GM12878 (cell line): ENCODE data around the gene SRCIN1. TPM values are rescaled to one million over a fixed set of nuclear protein-coding genes. Genes with fewer than 3 reads are reported as not detected.

ENCODE experiments used
- ATAC-seq: fragments of 200-7000 bp; cut with Tn5 transposase; 3 replicates; pipeline ENCODE4 v1.9.1; 2020; ENCODE audit warnings: mild to moderate bottlenecking, moderate library complexity
- BruUV-seq: library from RNA; stranded (reverse); fragments of 400-500 nt; replicated peaks from 2 replicates; lab custom pipeline; 2021; lab: Mats Ljungman, UMichigan
- CTCF ChIA-PET: fragments of 300-600 bp; sonication (Branson Sonifier 250); formaldehyde crosslinking; extraction: SDS; loops from one replicate; lab custom pipeline; 2021; ENCODE audit warnings: inconsistent platforms; lab: Yijun Ruan, JAX
- POLR2A ChIA-PET: fragments of 350-600 bp; formaldehyde crosslinking; extraction: SDS; loops from one replicate; lab custom pipeline; 2021; ENCODE audit warnings: inconsistent platforms; lab: Charles Lee
- RAD21 ChIA-PET: fragments of 300-600 bp; sonication (Branson Sonifier 250); formaldehyde crosslinking; loops from one replicate; lab custom pipeline; 2023; ENCODE audit warnings: antibody characterized with exemption; ENCODE audit not compliant: unreplicated experiment; lab: Charles Lee
- SMC1A ChIA-PET: fragments of 300-600 bp; sonication (Branson Sonifier 250); formaldehyde crosslinking; loops from one replicate; lab custom pipeline; 2023; ENCODE audit not compliant: unreplicated experiment, uncharacterized antibody; lab: Charles Lee
- DNase-seq: peaks from one replicate; pipeline ENCODE4 v3.0.0-alpha.2; 2011; ENCODE audit warnings: low read depth, low spot score
- FAIRE-seq: peaks from 3 replicates; lab custom pipeline; 2011; peaks lifted over from hg19 to GRCh38; lab: Jason Lieb, UNC
- H2AFZ ChIP-seq: 2 replicates; pipeline ENCODE4 v1.6.0; 2011; ENCODE audit warnings: low read depth, low read length, control low read depth; ENCODE audit not compliant: control insufficient read depth
- H3K27ac ChIP-seq: 2 replicates; pipeline ENCODE4 v1.5.1; 2011; ENCODE audit warnings: control low read depth; ENCODE audit not compliant: control insufficient read depth, insufficient read depth
- H3K27me3 ChIP-seq, 2 experiments: replicated peaks in 1 of 2; 2 replicates each; pipeline versions ENCODE4 v1.6.0 to v1.6.1; 2011; ENCODE audit warnings: low read length in 1 of 2; ENCODE audit not compliant: control insufficient read depth in 2 of 2, insufficient read depth in 2 of 2
- H3K36me3 ChIP-seq, 2 experiments: 2 replicates each; pipeline ENCODE4 v1.5.1; 2011; ENCODE audit warnings: low read length in 1 of 2; ENCODE audit not compliant: control insufficient read depth in 2 of 2, insufficient read depth in 2 of 2
- H3K4me1 ChIP-seq: 2 replicates; pipeline ENCODE4 v1.6.1; 2011; ENCODE audit warnings: mild to moderate bottlenecking, low read length, moderate library complexity, mixed read lengths; ENCODE audit not compliant: control insufficient read depth, insufficient read depth
- H3K4me2 ChIP-seq: 2 replicates; pipeline ENCODE4 v1.6.0; 2011; ENCODE audit warnings: control low read depth; ENCODE audit not compliant: control insufficient read depth, insufficient read depth
- H3K4me3 ChIP-seq: fragments of 200-600 bp; sonication (generic); 2 replicates; pipeline ENCODE4 v1.5.1; 2016
- H3K79me2 ChIP-seq: 2 replicates; pipeline ENCODE4 v1.6.0; 2011; ENCODE audit warnings: low read length; ENCODE audit not compliant: control insufficient read depth, insufficient read depth
- H3K9ac ChIP-seq: 2 replicates; pipeline ENCODE4 v1.8.0; 2011; ENCODE audit warnings: low read length, control low read depth, mixed read lengths; ENCODE audit not compliant: control insufficient read depth, insufficient read depth
- H3K9me3 ChIP-seq: replicated peaks from 3 replicates; pipeline ENCODE4 v1.5.1; 2011; ENCODE audit warnings: mild to moderate bottlenecking, low read length; ENCODE audit not compliant: control insufficient read depth, insufficient read depth
- H4K20me1 ChIP-seq: 2 replicates; pipeline ENCODE4 v1.6.0; 2011; ENCODE audit not compliant: control insufficient read depth, insufficient read depth
- FOS ChIP-seq: IDR thresholded peaks from 3 replicates; pipeline ENCODE4 v1.6.1; 2011; ENCODE audit warnings: borderline replicate concordance; ENCODE audit not compliant: insufficient read length; ENCODE audit errors: extremely low read depth
- PAX5 ChIP-seq: IDR thresholded peaks from 2 replicates; pipeline ENCODE4 v1.6.1; 2011; ENCODE audit warnings: low read depth, low read length, borderline replicate concordance
- ZNF24 ChIP-seq: fragments of 450-650 bp; IDR thresholded peaks from 2 replicates; pipeline ENCODE4 v1.6.1; 2017; ENCODE audit warnings: antibody characterized with exemption, mild to moderate bottlenecking
- WGBS: methylation state at CpG from one replicate; pipeline ENCODE4 v1.1.6; 2016; ENCODE audit warnings: low lambda C conversion rate; ENCODE audit not compliant: insufficient replicate concordance, insufficient coverage; ENCODE audit errors: missing lambda C conversion rate; 5-methylcytosine and 5-hydroxymethylcytosine counted together
- in situ Hi-C: fragments of 300-500 bp; cut with MboI; formaldehyde crosslinking; loops from 9 replicates; pipeline ENCODE4 v1.14.3; 2018; ENCODE audit warnings: mixed read lengths
- intact Hi-C: fragments of 100-400 bp; cut with micrococcal nuclease; formaldehyde crosslinking; loops from one replicate; pipeline ENCODE4 v1.14.2; 2022; ENCODE audit not compliant: unreplicated experiment
- polyA plus RNA-seq, 11 experiments: library from polyadenylated mRNA; depleted of rRNA in 4 of 11; unstranded in 6 of 11; stranded (reverse) in 5 of 11; fragments of >200 nt; fragmentation: Nextera tagmentation in 4 of 11; fragmentation: Illumina TruSeq in 1 of 11; extraction: Ambion mirVana in 4 of 11; extraction: Trizol in 1 of 11; gene quantifications; 1 replicate in 1 of 11; 2 replicates in 10 of 11; pipeline versions ENCODE4 v1.2.1 to v1.2.3, GENCODE V29; 2011 to 2016; ENCODE audit warnings: inconsistent platforms in 2 of 11, missing spikeins in 2 of 11, low read depth in 1 of 11
- total RNA-seq, 4 experiments: library from RNA; depleted of rRNA in 3 of 4; stranded (reverse); fragments of >200 nt in 3 of 4; fragmentation: Illumina TruSeq in 1 of 4; extraction: Trizol in 1 of 4; gene quantifications; 2 replicates each; pipeline versions ENCODE4 v1.2.1 to v1.2.3, GENCODE V29; 2013 to 2021
- TF ChIP-seq, protein P1 (sequence below): fragments of 450-650 bp; IDR thresholded peaks from 2 replicates; pipeline ENCODE4 v1.6.1; 2018; ENCODE audit warnings: borderline replicate concordance, mild to moderate bottlenecking; ENCODE audit not compliant: partially characterized antibody

The SRCIN1 gene
- total and polyA plus RNA-seq, 10 of the 15 experiments (the other 5 are each of a cell fraction or from before 2014, with no cell fraction given) = under 0.01 to 0.74 (median 0.20) TPM; not detected in 3

DNA sequence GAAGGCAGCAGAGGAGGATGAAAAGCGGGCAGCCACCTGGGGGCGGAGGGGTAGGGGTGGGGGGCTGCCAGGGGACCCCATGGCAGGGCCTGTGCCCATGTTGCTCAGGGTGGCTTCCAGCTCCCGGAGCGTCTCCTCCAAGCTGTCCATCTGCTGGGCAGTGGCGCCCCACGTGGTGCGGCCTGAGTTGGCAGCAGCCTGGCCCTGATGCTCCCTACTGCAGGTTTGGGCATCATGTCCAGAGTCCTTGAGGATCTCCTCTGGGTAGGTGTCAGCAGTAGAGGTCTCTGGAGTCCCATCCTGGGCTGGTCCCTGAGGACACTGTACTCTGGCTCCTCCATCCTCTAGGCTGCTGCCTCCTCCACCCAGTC lies 60.9 kb downstream of the SRCIN1 start (continued):
- no peak for TF ChIP-seq FOS
- TF ChIP-seq, protein P1, sequence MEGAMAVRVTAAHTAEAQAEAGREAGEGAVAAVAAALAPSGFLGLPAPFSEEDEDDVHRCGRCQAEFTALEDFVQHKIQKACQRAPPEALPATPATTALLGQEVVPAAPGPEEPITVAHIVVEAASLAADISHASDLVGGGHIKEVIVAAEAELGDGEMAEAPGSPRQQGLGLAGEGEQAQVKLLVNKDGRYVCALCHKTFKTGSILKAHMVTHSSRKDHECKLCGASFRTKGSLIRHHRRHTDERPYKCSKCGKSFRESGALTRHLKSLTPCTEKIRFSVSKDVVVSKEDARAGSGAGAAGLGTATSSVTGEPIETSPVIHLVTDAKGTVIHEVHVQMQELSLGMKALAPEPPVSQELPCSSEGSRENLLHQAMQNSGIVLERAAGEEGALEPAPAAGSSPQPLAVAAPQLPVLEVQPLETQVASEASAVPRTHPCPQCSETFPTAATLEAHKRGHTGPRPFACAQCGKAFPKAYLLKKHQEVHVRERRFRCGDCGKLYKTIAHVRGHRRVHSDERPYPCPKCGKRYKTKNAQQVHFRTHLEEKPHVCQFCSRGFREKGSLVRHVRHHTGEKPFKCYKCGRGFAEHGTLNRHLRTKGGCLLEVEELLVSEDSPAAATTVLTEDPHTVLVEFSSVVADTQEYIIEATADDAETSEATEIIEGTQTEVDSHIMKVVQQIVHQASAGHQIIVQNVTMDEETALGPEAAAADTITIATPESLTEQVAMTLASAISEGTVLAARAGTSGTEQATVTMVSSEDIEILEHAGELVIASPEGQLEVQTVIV = no peak

DNA sequence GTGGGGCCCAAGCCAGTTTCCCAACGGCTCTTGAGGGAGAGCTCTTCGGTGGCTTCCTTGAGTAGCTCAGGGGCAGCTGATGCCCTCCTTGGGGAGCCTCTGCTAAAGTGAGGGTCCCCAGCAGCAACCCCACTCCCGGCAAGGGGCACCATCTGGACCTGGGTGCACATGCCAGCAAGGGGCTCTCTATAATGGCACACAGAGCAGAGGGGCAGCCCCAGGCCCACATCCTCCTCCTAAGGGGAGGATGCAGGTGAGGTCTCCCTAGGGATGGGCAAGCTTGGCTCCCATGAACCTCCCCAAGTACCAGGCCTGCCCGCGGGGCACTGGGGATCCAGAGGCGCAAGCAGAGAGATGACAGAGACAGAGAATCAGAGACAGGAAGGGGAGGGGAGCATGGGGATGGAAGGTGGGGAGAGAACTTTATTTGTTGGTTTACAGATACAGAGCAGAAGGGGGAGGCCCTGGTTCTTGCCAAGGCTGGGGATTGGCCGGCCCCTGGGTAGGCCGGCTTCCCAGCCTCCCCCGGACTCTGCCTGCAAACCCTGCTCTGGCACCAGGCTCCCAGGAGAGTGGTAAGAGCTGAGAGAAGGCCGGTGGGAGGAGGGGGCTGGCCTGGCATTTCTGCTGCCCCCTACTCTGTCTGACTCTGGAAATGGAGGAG lies 61.4 kb downstream of the SRCIN1 start:
- no peak for FAIRE-seq
- ChIA-PET RAD21 (interaction anchor here (1.0 kb wide), 1 partner anchor 124 kb away, joined by 3 read pairs; no protein-coding TSS in a partner anchor), CTCF (interaction anchor here (0.6 to 2.3 kb wide), 2 partner anchors 14 to 23 kb away, joined by 3 to 8 read pairs; no protein-coding TSS in a partner anchor), SMC1A (no interaction called here), POLR2A (no interaction called here)
- ATAC-seq = no peak
- Histone ChIP-seq H3K36me3 (no peaks in the 10 kb centered on the region), H2AFZ (no peak overlapping the region), H3K4me2 (no peak overlapping the region), H3K9me3 (no peaks in the 10 kb centered on the region), H4K20me1 (no peaks in the 10 kb centered on the region), H3K4me1 (no peaks in the 10 kb centered on the region; the same call in 1 of the 2 replicates), H3K27me3 (peaks cover 0 to 2% of the 10 kb centered on the region in 2 experiments; a peak in 1 of 4 replicates), H3K4me3 (no peak overlapping the region), H3K79me2 (no peaks in the 10 kb centered on the region), H3K9ac (no peak overlapping the region), H3K27ac (no peak overlapping the region)
- intact Hi-C loops = no loop called here
- no peak for DNase-seq
- BruUV-seq = no TSS peak
- no peak for TF ChIP-seq ZNF24
- TF ChIP-seq PAX5 = no peak
- WGBS = 38% methylated on average over 10 of the region's 10 CpGs
- in situ Hi-C loops = no loop called here
